NCI-H526 treated with DMSO at 0.1 percent for 48 hours (cell line): ENCODE results near the gene OR2V2.

Experiments used
- DNase-seq: peaks from one replicate; lab custom pipeline; 2025; lab: John Stamatoyannopoulos, UW

The OR2V2 gene

GRCh38 chr5:181207214-181207959 lies 60.0 kb downstream of the OR2V2 start:
- DNase-seq, result no peak

- DNase-seq, result no peak
Measured at GRCh38 chr5:181207960-181208253, 60.5 kb downstream of the OR2V2 start.
